Gastrocnemius medialis (tissue), 4 donors: Measurements from ENCODE around the gene SPON1. TPM values are rescaled to one million over a fixed set of nuclear protein-coding genes. Genes with fewer than 3 reads are reported as not detected.
"Not testable (repeated sequence)": the region's sequence is repeated elsewhere in the genome, so short reads cannot be mapped to it uniquely, and the experiment has no call there.

Experiments
- ATAC-seq, 2 donors: fragments of 150-250 bp; one replicate each; pipeline ENCODE4 v1.9.1; 2016
- DNase-seq, 2 donors: peaks; one replicate each; pipeline ENCODE4 v3.0.0-alpha.2; 2019
- H3K27ac ChIP-seq, 4 donors: fragments of 200-600 bp; sonication (generic); 1 replicate in 1 of 4; 2 replicates in 3 of 4; pipeline ENCODE4 v1.5.1; 2016 to 2018; ENCODE audit warnings: mild to moderate bottlenecking in 2 of 4, moderate library complexity in 1 of 4
- H3K27me3 ChIP-seq, 3 donors: fragments of 200-600 bp; sonication (generic) in 2 of 3; 1 replicate in 1 of 3; 2 replicates in 2 of 3; pipeline versions ENCODE4 v1.5.1 to v1.6.0; 2016 to 2019; ENCODE audit warnings: mild to moderate bottlenecking in 1 of 3, moderate library complexity in 1 of 3
- H3K36me3 ChIP-seq, 2 donors: fragments of 200-600 bp; sonication (generic) in 1 of 2; one replicate each; pipeline ENCODE4 v1.5.1; 2017 to 2018
- H3K4me1 ChIP-seq, 2 donors: fragments of 200-600 bp; sonication (generic) in 1 of 2; one replicate each; pipeline ENCODE4 v1.5.1; 2016 to 2017; ENCODE audit warnings: mild to moderate bottlenecking in 2 of 2
- H3K4me3 ChIP-seq, 4 donors: fragments of 200-600 bp; sonication (generic) in 3 of 4; 1 replicate in 1 of 4; 2 replicates in 3 of 4; pipeline ENCODE4 v1.5.1; 2016 to 2019; ENCODE audit warnings: mild to moderate bottlenecking in 2 of 4
- H3K9me3 ChIP-seq, 3 donors: fragments of 200-600 bp; sonication (generic) in 2 of 3; 1 replicate in 1 of 3; 2 replicates in 2 of 3; pipeline ENCODE4 v1.5.1; 2016 to 2019
- POLR2A ChIP-seq, 2 donors: fragments of 450-650 bp; IDR thresholded peaks; one replicate each; pipeline ENCODE4 v1.6.1; 2017; ENCODE audit warnings: antibody characterized with exemption in 2 of 2, mild to moderate bottlenecking in 2 of 2, moderate library complexity in 2 of 2
- in situ Hi-C, 4 donors: fragments of 200-750 bp; cut with MboI; loops; one replicate each; pipeline versions ENCODE4 v1.15.0 to v1.8.0; 2017; ENCODE audit warnings: low sequenced_read_pairs in 4 of 4
- intact Hi-C: fragments of 100-400 bp; cut with DNase I; formaldehyde crosslinking; loops from one replicate; pipeline ENCODE4 v1.15.1; 2023; ENCODE audit warnings: low total_unique reads
- total RNA-seq, 4 donors: library from RNA; depleted of rRNA; stranded (reverse); fragments of >200 nt; gene quantifications; one replicate each; pipeline versions ENCODE4 v1.1.0 to v1.2.3, GENCODE V29; 2016
- TF ChIP-seq, protein P1 (sequence below), 5 experiments: fragments of 450-650 bp in 3 of 5; fragments of 200-600 bp in 2 of 5; sonication (generic) in 2 of 5; IDR thresholded peaks in 4 of 5; conservative IDR thresholded peaks in 1 of 5; 1 replicate in 4 of 5; 2 replicates in 1 of 5; pipeline ENCODE4 v1.5.1; 2016 to 2019; ENCODE audit warnings: antibody characterized with exemption in 5 of 5, mild to moderate bottlenecking in 3 of 5, moderate library complexity in 3 of 5

Gene SPON1
- total RNA-seq, 4 donors from 2014 or later = 0.10 to 1.6 (median 0.36) TPM

DNA sequence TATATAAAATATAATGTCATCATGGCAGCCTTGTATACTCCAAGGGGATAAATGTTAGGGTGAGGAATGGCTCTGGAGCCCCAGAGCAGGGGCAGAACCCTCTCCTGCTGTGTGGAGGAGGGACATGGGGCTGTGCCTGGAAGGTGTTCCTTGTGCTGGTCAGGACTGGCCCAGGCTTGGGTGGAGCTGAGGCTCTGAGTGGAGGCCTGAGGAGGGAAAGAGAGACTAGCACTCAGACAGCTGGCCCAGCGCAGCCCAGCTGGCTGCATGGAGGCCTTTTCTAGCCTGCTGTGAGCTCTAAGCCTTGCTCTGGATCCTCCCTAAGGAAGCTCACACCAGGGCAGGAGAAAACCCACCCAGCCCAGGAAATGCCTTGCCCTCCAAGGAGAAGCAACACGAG, 282.9 kb downstream of the SPON1 start:
- intact Hi-C loops = no loop called here
- H3K27me3 ChIP-seq = no peaks in the 10 kb centered on the region
- in situ Hi-C loops = loop anchor here (5.0 to 25.0 kb wide), 5 partner anchors 283 to 483 kb away; partner anchors contain the start of gene SPON1 (in 1 of the 4)

DNA sequence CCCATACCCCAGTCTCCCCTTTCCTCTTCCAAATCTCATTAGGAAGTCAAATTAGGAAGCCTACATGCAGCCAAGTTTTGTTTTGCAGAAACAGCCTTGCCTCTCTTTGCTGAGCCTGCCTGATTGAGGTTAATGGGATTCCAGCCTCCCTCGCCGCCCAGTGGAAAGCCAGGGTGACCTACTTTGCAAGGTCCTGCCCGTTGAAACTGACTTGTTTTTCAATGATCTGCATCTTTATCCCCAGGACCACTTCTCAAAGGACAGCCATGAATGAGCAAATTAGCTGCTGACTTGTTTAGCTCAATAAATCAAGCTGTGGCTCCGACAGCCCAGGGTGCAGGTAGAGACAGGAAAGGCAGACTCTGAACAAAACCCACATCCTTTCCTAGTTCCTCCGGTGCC, 286.1 kb downstream of the SPON1 start:
- H3K4me3 ChIP-seq = no peak overlapping the region
- no peaks in the 10 kb centered on the region for H3K36me3 ChIP-seq
- ATAC-seq (no peak), DNase-seq (no peak)
- no peaks in the 10 kb centered on the region for H3K27me3 ChIP-seq
- no peaks in the 10 kb centered on the region for H3K4me1 ChIP-seq
- no peak overlapping the region for H3K27ac ChIP-seq
- intact Hi-C loops = no loop called here
- in situ Hi-C loops = loop anchor here (5.0 to 25.0 kb wide), 5 partner anchors 286 to 486 kb away; partner anchors contain the start of gene SPON1 (in 1 of the 4)
- TF ChIP-seq, protein P1, sequence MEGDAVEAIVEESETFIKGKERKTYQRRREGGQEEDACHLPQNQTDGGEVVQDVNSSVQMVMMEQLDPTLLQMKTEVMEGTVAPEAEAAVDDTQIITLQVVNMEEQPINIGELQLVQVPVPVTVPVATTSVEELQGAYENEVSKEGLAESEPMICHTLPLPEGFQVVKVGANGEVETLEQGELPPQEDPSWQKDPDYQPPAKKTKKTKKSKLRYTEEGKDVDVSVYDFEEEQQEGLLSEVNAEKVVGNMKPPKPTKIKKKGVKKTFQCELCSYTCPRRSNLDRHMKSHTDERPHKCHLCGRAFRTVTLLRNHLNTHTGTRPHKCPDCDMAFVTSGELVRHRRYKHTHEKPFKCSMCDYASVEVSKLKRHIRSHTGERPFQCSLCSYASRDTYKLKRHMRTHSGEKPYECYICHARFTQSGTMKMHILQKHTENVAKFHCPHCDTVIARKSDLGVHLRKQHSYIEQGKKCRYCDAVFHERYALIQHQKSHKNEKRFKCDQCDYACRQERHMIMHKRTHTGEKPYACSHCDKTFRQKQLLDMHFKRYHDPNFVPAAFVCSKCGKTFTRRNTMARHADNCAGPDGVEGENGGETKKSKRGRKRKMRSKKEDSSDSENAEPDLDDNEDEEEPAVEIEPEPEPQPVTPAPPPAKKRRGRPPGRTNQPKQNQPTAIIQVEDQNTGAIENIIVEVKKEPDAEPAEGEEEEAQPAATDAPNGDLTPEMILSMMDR (IDR thresholded peaks at IDR 0.05 in 4 of 5, conservative IDR thresholded peaks at IDR 0.05 in 1 of 5) = no peak
- no peak for TF ChIP-seq POLR2A (IDR thresholded peaks at IDR 0.05)
- H3K9me3 ChIP-seq = no peaks in the 10 kb centered on the region

More for the DNA sequence above, 282.9 kb downstream of the SPON1 start:
- TF ChIP-seq, protein P1 (IDR thresholded peaks at IDR 0.05 in 4 of 5, conservative IDR thresholded peaks at IDR 0.05 in 1 of 5) = no peak
- no peak for TF ChIP-seq POLR2A (IDR thresholded peaks at IDR 0.05)
- Histone ChIP-seq H3K9me3 (no peaks in the 10 kb centered on the region), H3K4me3 (no peak overlapping the region), H3K36me3 (no peaks in the 10 kb centered on the region), H3K27ac (no peak overlapping the region), H3K4me1 (no peaks in the 10 kb centered on the region)
- ATAC-seq (no peak), DNase-seq (no peak)

DNA sequence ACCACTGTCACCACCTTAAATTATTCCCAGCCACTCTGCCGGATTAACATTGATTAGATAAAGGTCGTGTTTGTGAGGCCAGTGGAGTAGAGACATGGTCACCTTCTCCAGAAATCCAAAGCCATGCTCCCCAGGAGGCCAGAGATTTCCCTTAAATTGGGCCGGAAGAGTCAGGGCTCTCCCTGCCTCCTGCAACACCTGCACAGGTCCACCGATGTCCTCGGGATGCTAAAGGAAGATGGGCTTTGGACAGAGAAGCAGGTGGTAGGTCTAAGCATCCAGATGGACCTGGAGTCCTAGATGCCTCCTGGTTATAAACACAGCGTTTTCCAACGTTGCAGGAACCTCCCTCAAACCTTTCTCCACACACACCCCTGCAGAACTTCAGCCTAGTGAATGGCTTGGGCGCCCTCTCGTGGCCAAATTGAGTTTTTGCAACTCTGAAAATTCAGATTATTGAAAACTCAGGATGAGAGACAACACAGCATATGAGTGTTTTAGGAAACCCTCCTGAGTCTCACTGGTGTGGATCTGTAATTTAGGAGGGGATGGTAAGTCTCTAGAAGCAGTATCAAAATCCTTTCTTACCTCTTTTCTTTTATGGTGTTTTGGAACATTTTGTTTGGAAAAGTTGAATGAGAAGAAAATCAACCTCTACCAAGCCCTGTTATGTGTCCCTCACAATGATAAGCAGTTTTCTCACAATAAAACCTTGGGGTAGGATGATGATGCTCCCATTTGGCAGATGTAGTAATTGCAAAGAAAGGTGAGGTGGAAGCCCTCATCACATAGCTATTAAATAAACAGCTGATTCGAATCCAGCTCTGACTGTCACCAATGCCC, 286.8 kb downstream of the SPON1 start:
- H3K4me1 ChIP-seq = no peaks in the 10 kb centered on the region
- H3K27ac ChIP-seq = no peak overlapping the region
- ATAC-seq = peak; percentile 25 to 46
- intact Hi-C loops (loop anchor here (1.0 kb wide), 1 partner anchor 293 kb away; no protein-coding TSS in a partner anchor), in situ Hi-C loops (loop anchor here (5.0 to 25.0 kb wide), 5 partner anchors 287 to 487 kb away; partner anchors contain the start of gene SPON1 (in 1 of the 4))
- H3K4me3 ChIP-seq = no peak overlapping the region
- TF ChIP-seq, protein P1 (IDR thresholded peaks at IDR 0.05 in 4 of 5, conservative IDR thresholded peaks at IDR 0.05 in 1 of 5) = peak; percentile 67 to 87 (median 78)
- no peak for TF ChIP-seq POLR2A (IDR thresholded peaks at IDR 0.05)
- no peaks in the 10 kb centered on the region for H3K36me3 ChIP-seq
- DNase-seq = no peak
- H3K27me3 ChIP-seq = peaks cover 0 to 7% (median 0%) of the 10 kb centered on the region in 3 donors
- H3K9me3 ChIP-seq = no peaks in the 10 kb centered on the region

DNA sequence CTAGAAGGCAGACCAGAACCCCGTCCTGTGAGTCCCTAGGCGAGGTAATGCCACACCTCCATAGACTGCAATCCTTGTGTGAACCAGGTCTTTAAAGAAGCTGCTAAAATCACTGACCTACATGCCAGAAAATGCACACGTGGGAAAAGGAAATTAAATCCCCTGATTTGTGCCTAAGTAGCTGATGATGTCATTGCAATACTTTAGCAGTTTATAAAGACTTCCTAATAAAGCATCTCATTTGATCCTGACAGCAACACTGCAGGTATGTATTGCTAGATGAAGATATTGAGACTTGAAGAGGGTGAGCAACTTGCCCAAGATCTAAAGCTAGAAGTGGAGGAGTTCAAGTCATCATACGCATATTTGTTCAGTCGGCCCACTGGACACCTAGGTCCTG, 289.2 kb downstream of the SPON1 start:
- TF ChIP-seq POLR2A (IDR thresholded peaks at IDR 0.05) = no peak
- TF ChIP-seq, protein P1 (IDR thresholded peaks at IDR 0.05 in 4 of 5, conservative IDR thresholded peaks at IDR 0.05 in 1 of 5) = no peak
- no peak overlapping the region for H3K27ac ChIP-seq
- no peaks in the 10 kb centered on the region for H3K9me3 ChIP-seq
- peaks cover 0 to 14% (median 0%) of the 10 kb centered on the region in 3 donors for H3K27me3 ChIP-seq
- H3K36me3 ChIP-seq = no peaks in the 10 kb centered on the region
- H3K4me1 ChIP-seq = no peaks in the 10 kb centered on the region
- no peak for DNase-seq
- intact Hi-C loops (no loop called here), in situ Hi-C loops (no loop called here)
- ATAC-seq = no peak
- H3K4me3 ChIP-seq = no peak overlapping the region

DNA sequence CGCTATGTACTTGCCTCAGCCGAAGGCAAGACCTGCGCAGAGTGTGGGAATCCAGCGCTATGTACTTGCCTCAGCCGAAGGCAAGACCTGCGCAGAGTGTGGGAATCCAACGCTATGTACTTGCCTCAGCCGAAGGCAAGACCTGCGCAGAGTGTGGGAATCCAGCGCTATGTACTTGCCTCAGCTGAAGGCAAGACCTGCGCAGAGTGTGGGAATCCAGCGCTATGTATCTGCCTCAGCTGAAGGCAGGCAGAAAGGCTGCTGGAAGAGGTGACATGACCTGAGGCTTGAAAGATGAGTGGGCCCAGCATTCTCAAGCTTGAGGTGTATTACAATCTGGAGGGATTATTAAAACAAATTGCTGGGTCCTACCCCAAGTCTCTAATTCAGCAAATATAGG, 290.0 kb downstream of the SPON1 start:
- H3K9me3 ChIP-seq, in situ Hi-C loops, H3K27ac ChIP-seq, ATAC-seq, H3K4me1 ChIP-seq, H3K4me3 ChIP-seq, intact Hi-C loops, H3K36me3 ChIP-seq, DNase-seq: not testable (repeated sequence)
- peaks cover 0 to 18% (median 0%) of the 10 kb centered on the region in 3 donors for H3K27me3 ChIP-seq
